GM21423 (cell line): ENCODE results near the gene VRK1.

Experiments
- ATAC-seq: cut with Tn5 transposase; IDR thresholded peaks from one replicate; pipeline ENCODE4 v1.9.1; 2021; ENCODE audit warnings: mild to moderate bottlenecking, moderate library complexity; ENCODE audit not compliant: unreplicated experiment

The VRK1 gene

GRCh38 chr14:96823652-96824051 lies 26.5 kb downstream of the VRK1 start:
- no peak for ATAC-seq

- no peak for ATAC-seq
Observed at GRCh38 chr14:96824283-96824682, 27.1 kb downstream of the VRK1 start.

- no peak for ATAC-seq
Observed at GRCh38 chr14:96826818-96827217, 29.6 kb downstream of the VRK1 start.

GRCh38 chr14:96827290-96827689 lies 30.1 kb downstream of the VRK1 start:
- no peak for ATAC-seq

- no peak for ATAC-seq
Observed at GRCh38 chr14:96829791-96830190, 32.6 kb downstream of the VRK1 start.

- ATAC-seq = no peak
Observed at GRCh38 chr14:96830946-96831345, 33.8 kb downstream of the VRK1 start.

- ATAC-seq = no peak
Observed at GRCh38 chr14:96832351-96832750, 35.2 kb downstream of the VRK1 start.

GRCh38 chr14:96838449-96838848 lies 41.3 kb downstream of the VRK1 start:
- ATAC-seq = no peak

- no peak for ATAC-seq
Observed at GRCh38 chr14:96839251-96839650, 42.1 kb downstream of the VRK1 start.

- no peak for ATAC-seq
Observed at GRCh38 chr14:96843137-96843536, 46.0 kb downstream of the VRK1 start.

GRCh38 chr14:96844857-96845570 lies 47.8 kb downstream of the VRK1 start:
- ATAC-seq = no peak

- ATAC-seq = no peak
Observed at GRCh38 chr14:96847451-96847850, 50.3 kb downstream of the VRK1 start.

GRCh38 chr14:96848011-96848410 lies 50.8 kb downstream of the VRK1 start:
- no peak for ATAC-seq

GRCh38 chr14:96849733-96850132 lies 52.6 kb downstream of the VRK1 start:
- ATAC-seq = no peak

GRCh38 chr14:96851694-96852381 lies 54.7 kb downstream of the VRK1 start:
- no peak for ATAC-seq

- peak; percentile 62 for ATAC-seq
Observed at GRCh38 chr14:96852823-96853422, 55.7 kb downstream of the VRK1 start.

GRCh38 chr14:96858643-96859042 lies 61.5 kb downstream of the VRK1 start:
- no peak for ATAC-seq

GRCh38 chr14:96861568-96862310 lies 64.6 kb downstream of the VRK1 start:
- ATAC-seq = no peak

- no peak for ATAC-seq
Observed at GRCh38 chr14:96863327-96863985, 66.3 kb downstream of the VRK1 start.

GRCh38 chr14:96863986-96864330 lies 66.8 kb downstream of the VRK1 start:
- no peak for ATAC-seq

- no peak for ATAC-seq
Observed at GRCh38 chr14:96867634-96868033, 70.5 kb downstream of the VRK1 start.
